Measurements from ENCODE around the gene FTL.

The FTL gene

GRCh38 chr19:48990400-48990799, 25.3 kb downstream of the FTL start:
- TF ChIP-seq CTCF (IDR thresholded peaks at IDR 0.05; ENCODE audit: low read depth, low read length, missing control alignments), result no peak
- DNase-seq (ENCODE audit: low read depth), result no peak
- in situ Hi-C loops (cut with HindIII; ENCODE audit: low sequenced_read_pairs), result no loop called here
- no peak overlapping the region for H3K4me3 ChIP-seq (ENCODE audit: low read depth, low read length)

- in situ Hi-C loops (cut with HindIII; ENCODE audit: low sequenced_read_pairs), result no loop called here
- no peak overlapping the region for H3K4me3 ChIP-seq (ENCODE audit: low read depth, low read length)
- no peak for TF ChIP-seq CTCF (IDR thresholded peaks at IDR 0.05; ENCODE audit: low read depth, low read length, missing control alignments)
- no peak for DNase-seq (ENCODE audit: low read depth)
These were observed 26.0 kb downstream of the FTL start for GRCh38 chr19:48991011-48991609.

GRCh38 chr19:48991873-48992580, 26.9 kb downstream of the FTL start:
- in situ Hi-C loops (cut with HindIII; ENCODE audit: low sequenced_read_pairs), result no loop called here
- peak overlapping the region; percentile 93 for H3K4me3 ChIP-seq (ENCODE audit: low read depth, low read length)
- DNase-seq (ENCODE audit: low read depth), result peak; percentile 58
- TF ChIP-seq CTCF (IDR thresholded peaks at IDR 0.05; ENCODE audit: low read depth, low read length, missing control alignments), result no peak

GRCh38 chr19:48992581-48993174, 27.6 kb downstream of the FTL start:
- peak overlapping the region; percentile 93 for H3K4me3 ChIP-seq (ENCODE audit: low read depth, low read length)
- TF ChIP-seq CTCF (IDR thresholded peaks at IDR 0.05; ENCODE audit: low read depth, low read length, missing control alignments), result no peak
- DNase-seq (ENCODE audit: low read depth), result no peak
- in situ Hi-C loops (cut with HindIII; ENCODE audit: low sequenced_read_pairs), result no loop called here

GRCh38 chr19:48993175-48994034, 28.3 kb downstream of the FTL start, which contains the start of the genes GYS1 and RUVBL2:
TSS of gene GYS1 (minus strand) at chr19:48993309. CDS start at chr19:48993112, 197 bp downstream.
TSS of gene RUVBL2 (plus strand) at chr19:48993887. CDS start at chr19:48993912, 25 bp downstream.
- peak; percentile 86 for TF ChIP-seq CTCF (IDR thresholded peaks at IDR 0.05; ENCODE audit: low read depth, low read length, missing control alignments)
- in situ Hi-C loops (cut with HindIII; ENCODE audit: low sequenced_read_pairs), result no loop called here
- peak; percentile 99 for DNase-seq (ENCODE audit: low read depth)
- peak within 1 kb of the TSS; percentile 93 for H3K4me3 ChIP-seq (ENCODE audit: low read depth, low read length)

GRCh38 chr19:48994035-48994386, 28.9 kb downstream of the FTL start:
- no peak for DNase-seq (ENCODE audit: low read depth)
- in situ Hi-C loops (cut with HindIII; ENCODE audit: low sequenced_read_pairs), result no loop called here
- no peak for TF ChIP-seq CTCF (IDR thresholded peaks at IDR 0.05; ENCODE audit: low read depth, low read length, missing control alignments)
- peak overlapping the region; percentile 93 for H3K4me3 ChIP-seq (ENCODE audit: low read depth, low read length)

Data from astrocyte of the cerebellum (primary cell).